NCI-H1436 (cell line): ENCODE measurements around the gene SLC27A2.

Experiments used
- DNase-seq: peaks from one replicate; lab custom pipeline; 2025; lab: John Stamatoyannopoulos, UW

SLC27A2 gene

GRCh38 chr15:50275091-50275490 lies 93.1 kb downstream of the SLC27A2 start:
- DNase-seq, result no peak

- DNase-seq, result no peak
Measured at GRCh38 chr15:50275908-50276307, 93.9 kb downstream of the SLC27A2 start.

- DNase-seq, result no peak
Measured at GRCh38 chr15:50277370-50277769, 95.4 kb downstream of the SLC27A2 start.

GRCh38 chr15:50278496-50278895 lies 96.5 kb downstream of the SLC27A2 start:
- DNase-seq, result no peak

- DNase-seq, result no peak
Measured at GRCh38 chr15:50280271-50280670, 98.3 kb downstream of the SLC27A2 start.

- DNase-seq, result no peak
Measured at GRCh38 chr15:50281427-50281826, 99.4 kb downstream of the SLC27A2 start.
